HG02759 (cell line): Measurements from ENCODE around the gene FBP1.
"Not testable (repeated sequence)": the region's sequence is repeated elsewhere in the genome, so short reads cannot be mapped to it uniquely, and the experiment has no call there.

Experiments
- ATAC-seq: cut with Tn5 transposase; IDR thresholded peaks from one replicate; pipeline ENCODE4 v1.9.1; 2021; ENCODE audit warnings: mild to moderate bottlenecking, moderate library complexity; ENCODE audit not compliant: unreplicated experiment

FBP1 gene

GRCh38 chr9:94586316-94586715 lies 53.0 kb downstream of the FBP1 start:
- ATAC-seq, result no peak

DNA sequence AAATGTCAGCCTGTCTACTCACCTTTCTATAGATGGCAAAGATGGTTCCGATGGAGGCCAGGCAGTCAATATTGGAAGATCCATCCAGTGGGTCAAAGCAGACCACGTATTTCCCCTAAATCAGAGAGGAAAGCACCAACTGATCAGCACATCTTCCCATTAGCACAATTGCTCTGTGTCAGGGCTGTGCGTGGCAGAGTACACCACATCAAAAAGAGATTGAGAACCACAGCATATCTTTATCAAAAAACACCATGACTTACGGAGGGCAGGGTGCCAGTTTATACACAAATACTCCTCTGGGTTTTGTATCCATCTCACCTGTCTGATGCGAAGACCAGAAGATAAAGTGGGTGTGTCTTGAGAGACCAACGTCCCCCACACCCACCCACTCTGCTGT lies 54.8 kb downstream of the FBP1 start:
- no peak for ATAC-seq

DNA sequence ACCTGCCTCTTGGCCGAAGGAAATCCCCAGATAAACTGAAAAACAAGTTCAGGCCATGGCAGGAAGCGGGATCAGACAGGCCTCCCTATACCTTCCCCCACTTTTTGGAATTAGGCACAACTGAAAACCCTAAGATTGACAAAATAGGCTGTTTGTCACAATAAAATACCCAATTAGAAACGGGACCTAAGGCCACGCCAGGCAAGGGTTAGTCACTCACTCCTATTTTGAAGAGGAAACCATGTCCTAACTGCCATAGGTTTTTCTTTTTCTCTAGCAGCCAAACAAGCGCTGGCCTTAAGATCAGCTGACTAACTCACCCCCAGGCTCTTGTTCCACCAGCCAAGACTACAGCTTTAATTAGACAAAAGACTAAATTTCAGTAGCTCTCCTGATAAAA lies 57.6 kb downstream of the FBP1 start:
- ATAC-seq, result no peak

DNA sequence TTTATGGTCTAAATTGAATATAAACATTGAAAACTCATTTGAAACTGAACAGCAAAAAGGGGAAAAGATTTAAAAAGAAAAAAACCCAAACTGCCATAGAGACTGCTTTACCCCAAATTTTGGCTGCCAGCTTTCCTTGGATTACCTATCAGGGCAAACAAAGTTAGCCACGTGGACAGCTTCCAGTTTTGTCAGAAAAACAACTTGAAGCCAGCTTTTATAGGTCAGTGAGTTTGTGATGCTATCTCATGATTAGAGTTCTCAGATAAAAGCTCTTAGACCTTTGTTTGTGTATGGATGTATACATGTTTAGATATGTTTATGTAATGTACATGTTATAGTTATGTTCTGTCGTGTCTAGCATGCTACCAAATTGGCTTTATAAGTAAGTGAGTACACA lies 61.7 kb downstream of the FBP1 start:
- no peak for ATAC-seq

DNA sequence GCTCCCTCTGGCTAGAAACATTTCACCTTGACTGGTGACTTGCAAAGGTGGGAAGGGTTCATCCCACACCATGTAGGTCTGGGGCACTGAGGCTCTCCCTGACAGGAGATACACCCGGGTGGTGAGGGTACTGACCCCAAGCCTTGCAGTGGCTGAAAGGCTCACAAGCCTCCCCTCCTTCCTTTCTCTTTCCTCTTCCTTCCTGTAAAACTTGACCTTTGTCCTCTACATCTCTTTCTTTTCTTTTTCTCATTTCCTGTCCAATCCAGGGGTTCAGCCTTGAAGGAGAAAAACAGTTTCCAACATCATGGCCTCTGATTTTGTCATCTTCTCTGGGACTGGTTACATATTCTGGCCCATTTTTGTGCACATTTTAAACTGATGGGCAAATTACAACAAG lies 62.3 kb downstream of the FBP1 start:
- no peak for ATAC-seq

GRCh38 chr9:94576131-94576530 lies 63.2 kb downstream of the FBP1 start:
- no peak for ATAC-seq

DNA sequence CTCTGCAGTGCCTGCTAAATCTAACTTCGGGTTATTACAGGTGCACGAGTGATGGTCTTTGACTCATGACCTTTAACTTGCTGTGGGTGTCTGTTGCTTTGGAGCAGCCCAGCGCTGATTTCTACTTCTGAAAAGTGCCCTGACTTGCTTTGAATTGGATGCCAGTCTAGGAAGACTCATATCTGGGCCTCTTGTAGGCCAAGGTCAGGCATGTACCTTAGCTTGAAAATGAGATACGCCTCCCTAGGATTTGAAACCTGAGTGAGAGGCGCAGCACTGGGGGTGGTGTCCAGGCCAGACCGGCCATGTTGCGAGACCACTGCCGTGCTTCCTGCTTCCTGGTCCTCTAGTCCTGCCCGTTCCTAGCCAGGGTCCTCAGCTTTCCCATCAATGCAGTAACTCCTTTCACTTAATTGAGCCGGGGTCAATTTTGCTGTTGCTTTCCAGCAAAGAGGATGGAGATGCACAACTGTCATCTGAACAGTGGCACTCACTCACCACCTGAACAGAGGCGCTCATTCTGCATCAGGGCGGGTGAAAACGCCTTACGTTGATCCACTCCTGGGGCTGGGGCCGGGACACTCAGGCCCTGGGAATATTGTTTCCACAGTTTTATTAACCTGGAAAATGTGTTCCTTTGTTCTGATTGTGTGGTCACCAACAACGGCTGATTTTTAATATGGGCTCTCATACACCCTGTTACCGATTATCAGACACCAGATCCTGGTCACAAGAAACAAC lies 70.2 kb downstream of the FBP1 start:
- ATAC-seq, result no peak

DNA sequence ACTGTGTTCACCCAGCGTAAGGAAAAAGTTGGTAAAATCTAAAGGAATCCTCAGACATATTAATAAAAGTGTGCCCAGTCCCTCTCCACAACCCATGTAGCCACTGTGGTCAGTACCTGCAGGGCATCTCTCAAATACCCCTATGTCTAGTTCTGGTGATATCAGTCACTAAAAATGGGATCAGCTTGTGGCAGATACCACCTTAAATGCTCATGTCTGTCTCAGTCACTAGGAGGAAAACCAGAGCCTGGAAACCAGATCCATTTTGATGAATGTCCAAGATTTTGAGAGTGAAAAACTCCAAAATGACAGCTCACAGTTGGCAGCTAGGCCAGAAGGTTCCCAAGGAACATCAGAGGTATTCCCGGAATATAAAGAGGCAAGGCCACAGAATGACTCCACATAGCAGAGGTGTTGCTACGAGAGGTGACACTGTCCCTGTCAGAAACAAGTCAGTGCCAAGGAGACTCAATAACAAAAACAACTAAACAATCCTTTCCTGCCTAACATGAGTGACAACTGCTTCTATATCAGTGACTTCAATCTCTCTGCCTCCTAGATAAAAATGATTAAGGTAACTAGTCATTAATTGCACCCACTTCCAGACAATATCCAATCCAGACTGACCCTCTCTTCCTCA lies 70.9 kb downstream of the FBP1 start:
- no peak for ATAC-seq

GRCh38 chr9:94567271-94567670 lies 72.0 kb downstream of the FBP1 start:
- ATAC-seq, result no peak

GRCh38 chr9:94566550-94566949 lies 72.8 kb downstream of the FBP1 start:
- ATAC-seq, result no peak

DNA sequence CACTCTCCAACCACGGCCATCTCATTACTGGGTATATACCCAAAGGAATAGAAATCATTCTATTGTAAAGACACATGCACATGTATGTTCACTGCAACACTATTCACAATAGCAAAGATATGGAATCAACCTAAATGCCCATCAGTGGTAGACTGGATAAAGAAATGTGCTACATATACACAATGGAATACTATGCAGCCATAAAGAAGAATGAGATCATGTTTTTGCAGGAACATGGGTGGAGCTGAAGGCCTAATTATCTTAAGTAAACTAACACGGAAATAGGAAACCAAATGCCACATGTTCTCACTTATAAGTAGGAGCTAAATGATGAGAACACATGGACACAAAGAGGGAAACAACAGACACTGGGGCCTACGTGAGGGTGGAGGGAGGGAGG lies 75.0 kb downstream of the FBP1 start:
- ATAC-seq, result not testable (repeated sequence)

- no peak for ATAC-seq
Observed at GRCh38 chr9:94563548-94563947, 75.8 kb downstream of the FBP1 start.

DNA sequence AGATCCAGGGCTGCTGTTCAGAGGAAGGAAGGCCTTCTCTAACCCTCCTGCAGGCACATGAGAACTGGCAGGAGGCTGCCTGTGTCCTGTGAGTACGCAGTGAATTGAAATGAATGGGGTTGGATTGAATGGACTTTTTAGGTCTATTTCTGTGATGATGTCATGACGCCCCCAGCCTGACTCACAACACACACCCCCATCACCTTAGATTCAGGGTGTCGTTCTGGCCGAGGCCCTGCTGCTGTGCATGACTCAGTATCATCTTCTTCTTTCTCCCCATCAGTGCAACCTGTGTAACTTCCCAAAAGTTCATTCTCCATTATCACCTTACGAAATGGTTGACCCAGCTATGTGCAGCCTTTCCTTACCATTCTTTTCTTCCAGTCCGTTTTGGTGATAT lies 79.1 kb downstream of the FBP1 start:
- no peak for ATAC-seq

- ATAC-seq, result no peak
Observed at GRCh38 chr9:94557376-94557775, 81.9 kb downstream of the FBP1 start.

GRCh38 chr9:94554439-94555331 lies 84.6 kb downstream of the FBP1 start, which contains the start of gene PCAT7:
Gene PCAT7, plus strand, starts transcription at chr9:94555083.
- no peak for ATAC-seq

GRCh38 chr9:94554078-94554438 lies 85.3 kb downstream of the FBP1 start:
- ATAC-seq, result no peak
